Stomach (tissue), 4 donors: ENCODE results near the gene FBRSL1.
"Not testable (repeated sequence)": the region's sequence is repeated elsewhere in the genome, so short reads cannot be mapped to it uniquely, and the experiment has no call there.

Experiments used
- CTCF ChIP-seq, 7 experiments: fragments of 450-650 bp in 4 of 7; fragments of 200-600 bp in 3 of 7; sonication (generic) in 3 of 7; IDR thresholded peaks; one replicate each; pipeline ENCODE4 v1.5.1; 2016 to 2019; ENCODE audit warnings: antibody characterized with exemption in 7 of 7, control low read depth in 2 of 7, mild to moderate bottlenecking in 1 of 7
- EP300 ChIP-seq: sonication (generic); formaldehyde crosslinking; IDR thresholded peaks from one replicate; pipeline ENCODE4 v1.6.1; 2017; ENCODE audit warnings: antibody characterized with exemption
- POLR2A ChIP-seq, 4 donors: fragments of 450-650 bp; IDR thresholded peaks; one replicate each; pipeline ENCODE4 v1.6.1; 2016; ENCODE audit warnings: antibody characterized with exemption in 4 of 4, control low read depth in 2 of 4, mild to moderate bottlenecking in 1 of 4, moderate library complexity in 1 of 4
- POLR2AphosphoS5 ChIP-seq, 3 donors: sonication (generic); formaldehyde crosslinking; IDR thresholded peaks; one replicate each; pipeline ENCODE4 v1.6.1; 2016; ENCODE audit warnings: antibody characterized with exemption in 3 of 3

- not testable (repeated sequence) for TF ChIP-seq CTCF (IDR thresholded peaks at IDR 0.05); POLR2A (IDR thresholded peaks at IDR 0.05); POLR2AphosphoS5 (IDR thresholded peaks at IDR 0.05); EP300
Observed at GRCh38 chr12:132464304-132464703, 25.6 kb upstream of the FBRSL1 start.
